Heart left ventricle (tissue), 16 donors: ENCODE results near the gene DDR2. TPM values are rescaled to one million over a fixed set of nuclear protein-coding genes. Genes with fewer than 3 reads are reported as not detected.

Experiments
- ATAC-seq, 4 donors: fragments of 200-7000 bp; cut with Tn5 transposase; one replicate each; pipeline ENCODE4 v1.9.1; 2020 to 2022; ENCODE audit warnings: moderate library complexity in 4 of 4, mild to moderate bottlenecking in 3 of 4, moderate number of reproducible peaks in 1 of 4
- DNase-seq, 5 donors: peaks; one replicate each; pipeline ENCODE4 v3.0.0-alpha.2; 2020
- H3K27ac ChIP-seq, 12 donors: fragments of 200-600 bp; sonication (generic) in 4 of 12; one replicate each; pipeline versions ENCODE4 v1.5.0 to v1.8.0; 2016 to 2022; ENCODE audit warnings: mild to moderate bottlenecking in 2 of 12
- H3K27me3 ChIP-seq, 9 donors: fragments of 200-600 bp; sonication (generic) in 2 of 9; one replicate each; pipeline versions ENCODE4 v1.5.1 to v1.8.0; 2016 to 2022; ENCODE audit warnings: mild to moderate bottlenecking in 3 of 9
- H3K36me3 ChIP-seq, 9 donors: fragments of 200-600 bp; sonication (generic) in 2 of 9; one replicate each; pipeline versions ENCODE4 v1.5.0 to v1.8.0; 2018 to 2022; ENCODE audit warnings: mild to moderate bottlenecking in 2 of 9
- H3K4me1 ChIP-seq, 12 donors: fragments of 200-600 bp; sonication (generic) in 4 of 12; one replicate each; pipeline versions ENCODE4 v1.5.0 to v1.8.0; 2016 to 2022; ENCODE audit warnings: mild to moderate bottlenecking in 3 of 12
- H3K4me3 ChIP-seq, 12 donors: fragments of 200-600 bp; sonication (generic) in 4 of 12; one replicate each; pipeline versions ENCODE4 v1.5.0 to v1.8.0; 2017 to 2022; ENCODE audit warnings: mild to moderate bottlenecking in 9 of 12, moderate library complexity in 4 of 12
- H3K9me3 ChIP-seq, 12 donors: fragments of 200-600 bp; sonication (generic) in 4 of 12; one replicate each; pipeline versions ENCODE4 v1.5.0 to v1.8.0; 2016 to 2022; ENCODE audit warnings: mild to moderate bottlenecking in 1 of 12
- CTCF ChIP-seq, 12 donors: fragments of 200-600 bp; sonication (generic) in 4 of 12; IDR thresholded peaks; one replicate each; pipeline versions ENCODE4 v1.5.0 to v1.8.0; 2018 to 2022; ENCODE audit warnings: antibody characterized with exemption in 12 of 12, mild to moderate bottlenecking in 5 of 12
- POLR2A ChIP-seq, 2 donors: fragments of 450-650 bp; IDR thresholded peaks; one replicate each; pipeline ENCODE4 v1.6.1; 2017; ENCODE audit warnings: antibody characterized with exemption in 2 of 2, mild to moderate bottlenecking in 2 of 2, moderate library complexity in 2 of 2
- WGBS, 4 donors: extraction: QIAGEN DNeasy Blood & Tissue Kit in 2 of 4; methylation state at CpG; one replicate each; pipeline versions ENCODE4 v1.1.5 to v1.1.7; 2013 to 2018; 5-methylcytosine and 5-hydroxymethylcytosine counted together
- intact Hi-C, 10 donors: fragments of 100-400 bp; cut with DNase I; formaldehyde crosslinking; loops; one replicate each; pipeline versions ENCODE4 v1.11.1 to v1.14.2; 2022
- polyA plus RNA-seq, 2 donors: library from polyadenylated mRNA; stranded (reverse); fragments of 200-250 nt; gene quantifications; one replicate each; pipeline ENCODE4 v1.2.3, GENCODE V29; 2013
- total RNA-seq, 9 donors: library from RNA; depleted of rRNA in 2 of 9; stranded (reverse); fragments of >200 nt in 2 of 9; fragmentation: NEBNext Ultra II Directional in 3 of 9; extraction: Animal tissue kit (Norgen Biotek cat#: 25700) in 3 of 9; gene quantifications; one replicate each; pipeline versions ENCODE4 v1.1.0 to v1.2.4, GENCODE V29; 2016 to 2023
- donor health status: ischemic (EF 13 %, LVEDD 7.1; RV severe dilation, severe dysfunction).
- donor health status: healthy with polysubstance abuse.
- donor health status: DM: no; HTN: yes; CAD: no.
- donor health status: DM: no; HTN: no; CAD: no.
- donor health status: ischemic (EF 25% LVEDD 6.9; RV normal size, moderate dysfunction).
- donor health status: ischemic (EF 25% LVEDD 5.7; RV mildly dilated, moderate dysfunction).
- donor health status: healthy.
- donor health status: DM: yes; HTN: yes; CAD: no.
- donor health status: ischemic (EF 35%, LVEDD 5.7; RV mildly dilated, moderate dysfunction).
- donor health status: nonischemic (EF 11% LVEDD 7.7; RV severe dilation, severe dysfunction).
- donor health status: DM: yes; HTN: yes; CAD: no.
- donor health status: PGD.
- donor health status: ischemic (EF 29% LVEDD 5.4; RV normal size, mild dysfunction).
- donor health status: nonischemic (EF 23%, LVEDD 6.1; RV moderate dilation, normal function).

The DDR2 gene
- total and polyA plus RNA-seq, 11 donors, result 5.0 to 55.3 (median 23.8) TPM

GRCh38 chr1:162757476-162757875 is 125.2 kb downstream of the DDR2 start:
- Histone ChIP-seq H3K36me3 (peaks cover 0 to 85% (median 42%) of the 10 kb centered on the region in 9 donors), H3K9me3 (no peaks in the 10 kb centered on the region), H3K27me3 (no peaks in the 10 kb centered on the region), H3K4me3 (no peak overlapping the region), H3K4me1 (no peaks in the 10 kb centered on the region), H3K27ac (peak overlapping the region in 1 of 12 donors; percentile 28)
- intact Hi-C loops, result loop anchor here in 4 of 10 donors (5.0 to 10.0 kb wide), 2 partner anchors 143 to 145 kb away; no protein-coding TSS in a partner anchor
- ATAC-seq (no peak), DNase-seq (no peak)
- no peak for TF ChIP-seq POLR2A (IDR thresholded peaks at IDR 0.05)
- no peak for TF ChIP-seq CTCF (IDR thresholded peaks at IDR 0.05)
- WGBS, 4 donors, result 38 to 61% (median 49%) methylated on average over 1 of the region's 1 CpG

GRCh38 chr1:162765788-162766187 is 133.5 kb downstream of the DDR2 start:
- ATAC-seq (no peak), DNase-seq (no peak)
- Histone ChIP-seq H3K27ac (no peak overlapping the region), H3K9me3 (no peaks in the 10 kb centered on the region), H3K4me1 (no peaks in the 10 kb centered on the region), H3K36me3 (peaks cover 0 to 62% (median 15%) of the 10 kb centered on the region in 9 donors), H3K4me3 (no peak overlapping the region), H3K27me3 (no peaks in the 10 kb centered on the region)
- intact Hi-C loops, result no loop called here
- 79 to 90% (median 83%) methylated on average over 1 of the region's 1 CpG for WGBS, 4 donors
- TF ChIP-seq POLR2A (IDR thresholded peaks at IDR 0.05) (no peak), CTCF (IDR thresholded peaks at IDR 0.05) (no peak)

- Histone ChIP-seq H3K4me1 (no peaks in the 10 kb centered on the region), H3K4me3 (no peak overlapping the region), H3K27ac (peak overlapping the region in 1 of 12 donors; percentile 34), H3K9me3 (no peaks in the 10 kb centered on the region), H3K27me3 (no peaks in the 10 kb centered on the region), H3K36me3 (peaks cover 0 to 96% (median 15%) of the 10 kb centered on the region in 9 donors)
- 76 to 87% (median 81%) methylated on average over 4 of the region's 4 CpGs for WGBS, 4 donors
- no peak for DNase-seq
- intact Hi-C loops, result loop anchor here in 2 of 10 donors (5.0 to 10.0 kb wide), 2 partner anchors 50 to 158 kb away; no protein-coding TSS in a partner anchor
- peak; percentile 26 to 82 (median 62) for ATAC-seq
- TF ChIP-seq POLR2A (IDR thresholded peaks at IDR 0.05) (no peak), CTCF (IDR thresholded peaks at IDR 0.05) (no peak)
Measured at GRCh38 chr1:162772571-162773154, 140.4 kb downstream of the DDR2 start.

- TF ChIP-seq CTCF (IDR thresholded peaks at IDR 0.05) (no peak), POLR2A (IDR thresholded peaks at IDR 0.05) (no peak)
- Histone ChIP-seq H3K4me1 (no peaks in the 10 kb centered on the region), H3K4me3 (no peak overlapping the region), H3K36me3 (peaks cover 0 to 97% (median 11%) of the 10 kb centered on the region in 9 donors), H3K27ac (no peak overlapping the region), H3K9me3 (no peaks in the 10 kb centered on the region), H3K27me3 (no peaks in the 10 kb centered on the region)
- ATAC-seq (no peak), DNase-seq (no peak)
- intact Hi-C loops, result loop anchor here in 2 of 10 donors (5.0 to 10.0 kb wide), 2 partner anchors 52 to 159 kb away; no protein-coding TSS in a partner anchor
Measured at GRCh38 chr1:162774007-162774406, 141.7 kb downstream of the DDR2 start.
